ENCODE measurements around the gene QPRT.
"Not testable (repeated sequence)": the region's sequence is repeated elsewhere in the genome, so short reads cannot be mapped to it uniquely, and the experiment has no call there.

QPRT gene

DNA sequence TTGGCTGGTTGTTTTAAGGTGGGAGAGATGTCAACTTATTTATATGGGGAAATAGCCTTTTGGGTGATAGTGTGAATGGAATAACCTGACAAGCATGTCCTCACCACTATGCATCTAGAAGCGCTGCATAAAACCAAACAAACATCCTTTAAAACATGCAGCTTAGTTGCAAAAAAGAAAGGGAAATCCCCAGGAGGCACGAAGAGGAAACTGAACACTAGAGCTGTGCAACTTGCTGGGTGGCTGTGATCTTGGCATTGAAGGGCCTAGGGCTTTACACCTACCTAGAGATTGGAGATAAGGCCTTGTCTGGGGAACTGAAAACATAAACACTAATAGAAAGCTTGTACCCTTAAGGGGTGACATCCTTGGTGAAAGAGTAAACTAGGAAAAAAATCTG is 59.5 kb downstream of the QPRT start:
- ChIA-PET POLR2A (ENCODE audit: low non-redundant PET) (no interaction called here), CTCF (no interaction called here)
- H3K27ac ChIP-seq, result no peak overlapping the region
- TF ChIP-seq, protein P1, sequence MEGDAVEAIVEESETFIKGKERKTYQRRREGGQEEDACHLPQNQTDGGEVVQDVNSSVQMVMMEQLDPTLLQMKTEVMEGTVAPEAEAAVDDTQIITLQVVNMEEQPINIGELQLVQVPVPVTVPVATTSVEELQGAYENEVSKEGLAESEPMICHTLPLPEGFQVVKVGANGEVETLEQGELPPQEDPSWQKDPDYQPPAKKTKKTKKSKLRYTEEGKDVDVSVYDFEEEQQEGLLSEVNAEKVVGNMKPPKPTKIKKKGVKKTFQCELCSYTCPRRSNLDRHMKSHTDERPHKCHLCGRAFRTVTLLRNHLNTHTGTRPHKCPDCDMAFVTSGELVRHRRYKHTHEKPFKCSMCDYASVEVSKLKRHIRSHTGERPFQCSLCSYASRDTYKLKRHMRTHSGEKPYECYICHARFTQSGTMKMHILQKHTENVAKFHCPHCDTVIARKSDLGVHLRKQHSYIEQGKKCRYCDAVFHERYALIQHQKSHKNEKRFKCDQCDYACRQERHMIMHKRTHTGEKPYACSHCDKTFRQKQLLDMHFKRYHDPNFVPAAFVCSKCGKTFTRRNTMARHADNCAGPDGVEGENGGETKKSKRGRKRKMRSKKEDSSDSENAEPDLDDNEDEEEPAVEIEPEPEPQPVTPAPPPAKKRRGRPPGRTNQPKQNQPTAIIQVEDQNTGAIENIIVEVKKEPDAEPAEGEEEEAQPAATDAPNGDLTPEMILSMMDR (conservative IDR thresholded peaks at IDR 0.05; ENCODE audit: low read depth), result no peak
- DNase-seq (ENCODE audit: low spot score), result no peak

DNA sequence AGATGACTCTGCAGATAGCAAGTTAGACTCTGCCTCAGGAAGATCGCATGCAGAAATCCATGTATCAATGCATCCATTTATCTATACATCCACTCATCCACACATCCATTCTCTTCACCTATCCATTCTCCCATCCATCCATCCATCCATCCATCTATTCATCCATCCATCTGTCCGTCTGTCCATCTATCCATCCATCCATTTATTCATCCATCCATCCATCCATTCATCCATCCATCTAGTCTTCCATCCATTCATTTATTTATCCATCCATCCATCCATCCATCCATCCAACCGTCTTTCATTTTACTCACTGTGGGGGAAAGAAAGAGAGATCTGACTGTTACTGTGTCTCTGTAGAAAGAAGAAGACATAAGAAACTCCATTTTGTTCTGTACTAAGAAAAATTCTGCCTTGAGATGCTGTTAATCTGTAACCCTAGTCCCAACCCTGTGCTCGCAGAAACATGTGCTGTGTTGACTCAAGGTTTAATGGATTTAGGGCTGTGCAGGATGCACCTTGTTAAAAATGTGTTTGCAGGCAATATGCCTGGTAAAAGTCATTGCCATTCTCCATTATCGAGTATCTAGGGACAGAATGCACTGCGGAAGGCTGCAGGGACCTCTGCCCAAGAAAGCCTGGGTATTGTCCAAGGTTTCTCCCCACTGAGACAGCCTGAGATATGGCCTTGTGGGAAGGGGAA is 61.1 kb downstream of the QPRT start:
- CTCF ChIA-PET, result interaction anchor here (0.6 to 1.2 kb wide), 2 partner anchors 11 to 715 kb away, joined by 3 to 5 read pairs; no protein-coding TSS in a partner anchor
- POLR2A ChIA-PET (ENCODE audit: low non-redundant PET); H3K27ac ChIP-seq; DNase-seq (ENCODE audit: low spot score): not testable (repeated sequence)

DNA sequence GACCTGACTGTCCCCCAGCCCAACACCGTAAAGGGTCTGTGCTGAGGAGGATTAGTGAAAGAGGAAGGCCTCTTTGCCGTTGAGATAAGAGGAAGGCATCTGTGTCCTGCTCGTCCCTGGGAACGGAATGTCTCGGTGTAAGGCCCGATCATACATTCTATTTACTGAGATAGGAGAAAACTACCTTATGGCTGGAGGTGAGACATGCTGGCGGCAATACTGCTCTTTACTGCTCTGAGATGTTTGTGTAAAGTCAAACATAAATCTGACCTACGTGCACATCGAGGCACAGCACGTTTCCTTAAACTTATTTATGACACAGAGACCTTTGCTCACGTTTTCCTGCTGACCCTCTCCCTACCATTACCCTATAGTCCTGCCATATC is 61.6 kb downstream of the QPRT start:
- H3K27ac ChIP-seq; POLR2A ChIA-PET (ENCODE audit: low non-redundant PET); CTCF ChIA-PET; DNase-seq (ENCODE audit: low spot score): not testable (repeated sequence)

DNA sequence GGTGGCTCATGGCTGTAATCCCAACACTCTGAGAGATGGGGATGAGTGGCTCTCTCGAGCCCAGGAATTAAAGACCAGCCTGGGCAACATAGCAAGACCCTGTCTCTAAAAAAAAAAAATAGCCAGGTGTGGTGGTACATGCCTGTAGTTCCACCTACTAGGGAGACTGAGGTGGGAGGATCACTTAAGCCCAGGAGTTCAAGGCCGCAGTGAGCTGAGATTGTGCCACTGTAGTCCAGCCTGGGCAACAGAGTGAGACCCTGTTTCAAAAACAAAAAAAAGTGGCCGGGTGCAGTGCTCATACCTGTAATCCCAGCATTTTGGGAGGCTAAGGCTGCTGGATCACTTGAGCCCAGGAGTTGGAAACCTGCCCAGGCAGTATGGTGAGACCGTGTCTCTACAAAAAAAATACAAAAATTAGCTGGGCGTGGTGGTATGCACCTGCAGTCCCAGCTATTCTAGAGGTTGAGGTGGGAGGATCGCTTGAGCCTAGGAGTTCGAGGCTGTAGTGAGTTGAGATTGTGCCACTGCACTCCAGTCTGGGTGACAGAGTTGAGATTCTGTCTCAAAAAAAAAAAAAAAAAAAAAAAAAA is 63.8 kb downstream of the QPRT start:
- ChIA-PET POLR2A (ENCODE audit: low non-redundant PET) (no interaction called here), CTCF (interaction anchor here (0.9 kb wide), 1 partner anchor 12 kb away, joined by 3 read pairs; no protein-coding TSS in a partner anchor)
- no peak for DNase-seq (ENCODE audit: low spot score)
- H3K27ac ChIP-seq, result no peak overlapping the region
- TF ChIP-seq, protein P1 (conservative IDR thresholded peaks at IDR 0.05; ENCODE audit: low read depth), result no peak

DNA sequence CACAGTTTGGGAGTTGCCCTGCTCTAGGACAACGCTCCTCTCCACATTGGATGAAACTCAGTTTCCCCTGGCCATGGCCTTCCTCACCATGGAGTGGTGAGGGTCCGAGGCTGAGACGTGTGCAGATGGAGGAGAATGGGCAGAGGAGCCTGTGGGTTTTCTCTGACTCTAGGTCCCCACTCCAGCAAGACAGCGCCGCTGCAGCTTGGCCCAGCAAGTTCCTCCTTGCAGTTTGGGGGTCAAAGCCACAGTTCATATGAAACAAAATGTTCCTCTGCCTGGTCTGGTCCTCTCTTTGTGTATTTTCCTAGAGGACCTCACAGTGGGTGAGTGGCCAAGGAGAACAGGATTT is 64.5 kb downstream of the QPRT start:
- ChIA-PET POLR2A (ENCODE audit: low non-redundant PET) (no interaction called here), CTCF (interaction anchor here (0.9 kb wide), 1 partner anchor 12 kb away, joined by 3 read pairs; no protein-coding TSS in a partner anchor)
- no peak for DNase-seq (ENCODE audit: low spot score)
- no peak overlapping the region for H3K27ac ChIP-seq
- TF ChIP-seq, protein P1 (conservative IDR thresholded peaks at IDR 0.05; ENCODE audit: low read depth), result no peak

DNA sequence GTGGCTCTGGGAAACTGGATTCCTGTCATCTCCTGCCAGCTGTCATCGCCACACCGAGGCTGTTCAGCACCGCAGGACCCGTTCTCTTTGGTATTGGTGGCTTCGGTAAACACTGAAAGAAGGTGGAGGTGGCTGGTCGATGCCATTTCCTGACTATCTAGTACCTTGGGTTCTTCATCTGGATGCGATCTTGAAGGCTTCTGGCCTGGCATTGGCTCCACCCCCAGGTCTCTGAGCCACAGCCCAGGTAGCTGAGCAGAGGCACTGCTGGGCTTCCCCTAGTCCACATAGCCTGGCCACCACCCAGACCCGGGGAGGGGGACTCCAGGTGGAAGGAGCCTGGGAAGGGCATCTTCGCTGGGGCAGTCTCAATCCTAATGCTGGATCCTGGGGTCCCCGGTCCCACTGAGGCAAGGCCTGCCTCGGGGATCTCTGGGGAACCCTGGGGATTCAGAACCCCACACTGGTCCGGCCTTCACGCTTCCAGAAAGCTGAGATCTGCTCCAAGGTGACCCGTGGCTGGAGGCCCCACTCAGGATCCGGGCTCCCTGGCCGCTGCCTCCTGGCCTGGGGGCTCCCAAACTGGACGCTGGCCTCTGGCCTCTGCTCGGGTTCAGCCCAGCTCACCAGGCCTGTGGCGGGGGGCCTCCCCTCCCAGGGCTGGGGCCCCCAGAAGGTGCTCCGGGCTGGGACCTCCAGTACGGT is 65.0 kb downstream of the QPRT start:
- CTCF ChIA-PET, result no interaction called here
- no peak for DNase-seq (ENCODE audit: low spot score)
- no peak overlapping the region for H3K27ac ChIP-seq
- POLR2A ChIA-PET (ENCODE audit: low non-redundant PET), result no interaction called here
- TF ChIP-seq, protein P1 (conservative IDR thresholded peaks at IDR 0.05; ENCODE audit: low read depth), result no peak

DNA sequence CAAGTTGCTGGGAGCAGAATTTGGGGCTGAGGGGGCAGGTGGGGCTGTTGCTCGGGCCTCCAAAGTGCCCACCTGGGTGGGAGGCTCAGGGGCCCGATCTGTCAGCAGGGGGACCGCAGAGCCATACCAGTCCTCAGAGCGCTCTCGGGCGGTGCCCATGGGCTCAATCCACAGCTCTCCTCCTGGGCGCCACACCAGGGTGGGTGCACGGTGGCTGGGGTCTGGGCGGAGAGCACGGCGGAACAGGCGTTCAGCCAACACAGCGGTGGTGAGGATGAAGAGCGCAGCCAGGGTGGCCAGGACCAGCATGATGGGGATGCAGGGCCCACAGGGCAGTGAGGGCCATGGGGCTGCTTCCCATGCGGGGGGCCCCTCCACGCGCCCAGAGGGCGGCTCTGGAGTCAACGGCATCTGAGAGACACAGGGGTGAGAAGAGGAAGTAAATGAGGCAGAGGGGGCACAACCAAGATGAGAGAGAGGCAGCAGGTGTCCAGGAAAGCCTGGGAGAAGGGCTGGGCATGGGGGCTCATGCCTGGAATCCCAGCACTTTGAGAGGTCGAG is 65.6 kb downstream of the QPRT start:
- CTCF ChIA-PET, result no interaction called here
- no peak overlapping the region for H3K27ac ChIP-seq
- DNase-seq (ENCODE audit: low spot score), result no peak
- TF ChIP-seq, protein P1 (conservative IDR thresholded peaks at IDR 0.05; ENCODE audit: low read depth), result no peak
- POLR2A ChIA-PET (ENCODE audit: low non-redundant PET), result no interaction called here

Data from RWPE1 (cell line).